GM12801 (cell line): Measurements from ENCODE around the gene ATP6V0E1.

ENCODE experiments used
- CTCF ChIP-seq: IDR thresholded peaks from one replicate; pipeline ENCODE4 v1.5.1; 2011; ENCODE audit warnings: control low read depth; ENCODE audit not compliant: insufficient read length; ENCODE audit errors: extremely low read depth

ATP6V0E1 gene

GRCh38 chr5:172973931-172974330 is 9.6 kb upstream of the ATP6V0E1 start:
- TF ChIP-seq CTCF = no peak

GRCh38 chr5:172975289-172975688 is 8.3 kb upstream of the ATP6V0E1 start:
- no peak for TF ChIP-seq CTCF

GRCh38 chr5:172979778-172980177 is 3.8 kb upstream of the ATP6V0E1 start:
- no peak for TF ChIP-seq CTCF

- no peak for TF ChIP-seq CTCF
These were observed 1.6 kb upstream of the ATP6V0E1 start for GRCh38 chr5:172981931-172982330.

GRCh38 chr5:172984244-172984953 is 828 bp downstream of the ATP6V0E1 start:
- no peak for TF ChIP-seq CTCF

GRCh38 chr5:172985596-172985995 is 2.0 kb downstream of the ATP6V0E1 start:
- no peak for TF ChIP-seq CTCF

GRCh38 chr5:172988276-172988675 is 4.7 kb downstream of the ATP6V0E1 start:
- TF ChIP-seq CTCF = no peak
